ENCODE data around the gene KCNQ1OT1.
"Not testable (repeated sequence)": the region's sequence is repeated elsewhere in the genome, so short reads cannot be mapped to it uniquely, and the experiment has no call there.

Gene KCNQ1OT1

DNA sequence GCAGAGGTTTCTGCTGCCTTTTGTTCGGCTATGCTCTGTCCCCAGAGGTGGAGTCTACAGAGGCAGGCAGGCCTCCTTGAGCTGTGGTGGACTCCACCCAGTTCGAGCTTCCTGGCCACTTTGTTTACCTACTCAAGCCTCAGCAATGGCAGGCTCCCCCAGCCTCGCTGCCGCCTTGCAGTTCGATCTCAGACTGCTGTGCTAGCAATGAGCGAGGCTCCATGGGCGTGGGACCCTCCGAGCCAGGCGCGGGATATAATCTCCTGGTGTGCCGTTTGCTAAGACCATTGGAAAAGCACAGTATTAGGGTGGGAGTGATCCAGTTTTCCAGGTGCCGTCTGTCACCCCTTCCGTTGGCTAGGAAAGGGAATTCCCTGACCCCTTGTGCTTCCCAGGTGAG, 60.0 kb downstream of the KCNQ1OT1 start:
- WGBS (ENCODE audit: extremely low coverage, insufficient coverage, low lambda C conversion rate): no CpG with 5 or more reads among the region's 13 CpGs
- not testable (repeated sequence) for H4K8ac ChIP-seq (ENCODE audit: low read depth, low read length); H3K79me2 ChIP-seq (ENCODE audit: control insufficient read depth, insufficient read depth, low read length); H3K36me3 ChIP-seq (ENCODE audit: control insufficient read depth, insufficient read depth, low read length); H2BK5ac ChIP-seq (ENCODE audit: low read length); H3K4ac ChIP-seq (ENCODE audit: low read depth, low read length); H3K4me2 ChIP-seq (ENCODE audit: low read length); H2BK120ac ChIP-seq (ENCODE audit: low read depth, low read length); H3K4me1 ChIP-seq (ENCODE audit: control insufficient read depth, low read depth, low read length); H3K18ac ChIP-seq (ENCODE audit: low read length); H3K4me3 ChIP-seq (ENCODE audit: low read length); H3K23ac ChIP-seq (ENCODE audit: low read length); DNase-seq; H3K79me1 ChIP-seq (ENCODE audit: low read length); H2BK15ac ChIP-seq (replicated peaks; ENCODE audit: low read depth); H3K27me3 ChIP-seq (ENCODE audit: insufficient read depth, low read length, poor library complexity); H2AK5ac ChIP-seq (ENCODE audit: low read length); H3K56ac ChIP-seq (ENCODE audit: low read length); H3K27ac ChIP-seq (ENCODE audit: low read depth, low read length); H4K5ac ChIP-seq (ENCODE audit: low read length); H3K9ac ChIP-seq (ENCODE audit: low read length)

DNA sequence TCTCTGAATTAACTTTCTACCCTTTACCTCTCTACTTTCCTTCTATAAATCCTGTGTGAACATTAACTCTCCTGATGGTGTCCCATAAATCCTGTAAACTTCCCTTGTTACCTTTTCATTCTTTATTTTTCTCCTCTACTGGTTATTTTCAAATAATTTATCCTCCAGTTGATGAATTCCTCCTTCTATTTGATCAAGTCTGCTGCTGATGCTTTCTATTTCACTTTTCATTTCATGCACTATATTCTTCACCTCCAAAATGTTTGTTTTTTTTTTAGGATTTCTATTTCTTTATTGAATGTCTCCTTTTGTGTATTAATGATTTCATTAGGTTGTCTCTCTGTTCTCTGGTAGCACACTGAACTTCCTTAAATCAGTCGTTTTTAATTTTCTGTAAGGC, 68.6 kb downstream of the KCNQ1OT1 start:
- no peak overlapping the region for H3K4me2 ChIP-seq (ENCODE audit: low read length)
- H3K23ac ChIP-seq (ENCODE audit: low read length): no peak overlapping the region
- no peak overlapping the region for H2AK5ac ChIP-seq (ENCODE audit: low read length)
- no CpG with 5 or more reads among the region's 1 CpG for WGBS (ENCODE audit: extremely low coverage, insufficient coverage, low lambda C conversion rate)
- H3K4me1 ChIP-seq (ENCODE audit: control insufficient read depth, low read depth, low read length): no peaks in the 10 kb centered on the region
- H3K56ac ChIP-seq (ENCODE audit: low read length): no peak overlapping the region
- no peak overlapping the region for H3K9ac ChIP-seq (ENCODE audit: low read length)
- H3K27me3 ChIP-seq (ENCODE audit: insufficient read depth, low read length, poor library complexity): no peaks in the 10 kb centered on the region
- no peak overlapping the region for H2BK15ac ChIP-seq (replicated peaks; ENCODE audit: low read depth)
- no peak overlapping the region for H3K4ac ChIP-seq (ENCODE audit: low read depth, low read length)
- H4K5ac ChIP-seq (ENCODE audit: low read length): no peak overlapping the region
- H3K4me3 ChIP-seq (ENCODE audit: low read length): no peak overlapping the region
- no peak overlapping the region for H2BK5ac ChIP-seq (ENCODE audit: low read length)
- no peaks in the 10 kb centered on the region for H3K79me2 ChIP-seq (ENCODE audit: control insufficient read depth, insufficient read depth, low read length)
- H3K27ac ChIP-seq (ENCODE audit: low read depth, low read length): no peak overlapping the region
- no peak overlapping the region for H2BK120ac ChIP-seq (ENCODE audit: low read depth, low read length)
- H3K79me1 ChIP-seq (ENCODE audit: low read length): no peaks in the 10 kb centered on the region
- DNase-seq: no peak
- H3K18ac ChIP-seq (ENCODE audit: low read length): no peak overlapping the region
- no peaks in the 10 kb centered on the region for H3K36me3 ChIP-seq (ENCODE audit: control insufficient read depth, insufficient read depth, low read length)
- H4K8ac ChIP-seq (ENCODE audit: low read depth, low read length): no peak overlapping the region

DNA sequence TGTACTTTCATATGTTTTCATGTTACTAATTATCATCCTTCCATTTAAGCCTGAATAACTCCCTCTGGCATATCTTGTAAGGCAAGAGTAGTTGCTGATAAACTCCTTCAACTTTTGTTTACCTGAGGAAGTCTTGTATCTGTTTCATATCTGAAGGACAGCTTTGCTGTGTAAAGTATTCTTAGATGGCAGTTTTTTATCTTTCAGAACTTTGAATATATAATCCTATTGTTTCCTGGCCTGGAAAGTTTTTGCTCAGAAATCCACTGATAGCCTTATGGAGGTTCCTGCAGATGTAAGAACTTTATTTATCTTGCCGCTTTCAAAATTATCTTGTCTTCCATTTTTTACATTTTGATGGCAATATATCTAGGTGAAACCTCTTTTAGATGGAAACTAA, 69.1 kb downstream of the KCNQ1OT1 start:
- no peak overlapping the region for H3K18ac ChIP-seq (ENCODE audit: low read length)

DNA sequence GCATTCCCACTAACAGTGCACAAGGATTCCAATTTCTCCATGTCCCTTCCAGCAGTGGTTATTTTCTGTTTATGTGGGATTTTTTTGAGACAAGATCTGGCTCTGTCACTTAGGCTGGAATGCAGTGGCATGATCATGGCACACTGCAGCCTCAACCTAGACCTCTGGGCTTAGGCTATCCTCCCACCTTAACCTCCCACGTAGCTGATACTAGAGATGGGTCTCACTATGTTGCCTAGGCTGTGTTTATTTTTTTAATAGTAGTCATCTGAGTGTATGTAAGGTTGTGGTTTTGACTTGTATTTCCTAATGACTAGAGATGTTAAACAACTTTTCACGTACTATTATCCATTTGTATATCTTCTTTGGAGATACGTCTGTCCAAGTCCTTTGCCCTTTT, 74.6 kb downstream of the KCNQ1OT1 start:
- Histone ChIP-seq H3K4me1 (ENCODE audit: control insufficient read depth, low read depth, low read length) (no peaks in the 10 kb centered on the region), H2BK15ac (replicated peaks; ENCODE audit: low read depth) (no peak overlapping the region), H3K4me2 (ENCODE audit: low read length) (no peak overlapping the region), H3K18ac (ENCODE audit: low read length) (no peak overlapping the region), H3K56ac (ENCODE audit: low read length) (no peak overlapping the region), H4K5ac (ENCODE audit: low read length) (no peak overlapping the region), H3K36me3 (ENCODE audit: control insufficient read depth, insufficient read depth, low read length) (no peaks in the 10 kb centered on the region), H3K27ac (ENCODE audit: low read depth, low read length) (no peak overlapping the region), H2BK5ac (ENCODE audit: low read length) (no peak overlapping the region), H3K9ac (ENCODE audit: low read length) (no peak overlapping the region), H4K8ac (ENCODE audit: low read depth, low read length) (no peak overlapping the region), H3K23ac (ENCODE audit: low read length) (no peak overlapping the region), H3K4ac (ENCODE audit: low read depth, low read length) (no peak overlapping the region), H3K79me1 (ENCODE audit: low read length) (no peaks in the 10 kb centered on the region), H3K27me3 (ENCODE audit: insufficient read depth, low read length, poor library complexity) (no peaks in the 10 kb centered on the region), H2BK120ac (ENCODE audit: low read depth, low read length) (no peak overlapping the region), H3K79me2 (ENCODE audit: control insufficient read depth, insufficient read depth, low read length) (no peaks in the 10 kb centered on the region), H3K4me3 (ENCODE audit: low read length) (no peak overlapping the region), H2AK5ac (ENCODE audit: low read length) (no peak overlapping the region)
- no CpG with 5 or more reads among the region's 3 CpGs for WGBS (ENCODE audit: extremely low coverage, insufficient coverage, low lambda C conversion rate)
- DNase-seq: no peak

More for the DNA sequence above, 69.1 kb downstream of the KCNQ1OT1 start:
- H3K79me2 ChIP-seq (ENCODE audit: control insufficient read depth, insufficient read depth, low read length): no peaks in the 10 kb centered on the region
- no peaks in the 10 kb centered on the region for H3K4me1 ChIP-seq (ENCODE audit: control insufficient read depth, low read depth, low read length)
- no peak overlapping the region for H3K23ac ChIP-seq (ENCODE audit: low read length)
- H3K27ac ChIP-seq (ENCODE audit: low read depth, low read length): no peak overlapping the region
- H4K5ac ChIP-seq (ENCODE audit: low read length): no peak overlapping the region
- no CpG with 5 or more reads among the region's 1 CpG for WGBS (ENCODE audit: extremely low coverage, insufficient coverage, low lambda C conversion rate)
- H4K8ac ChIP-seq (ENCODE audit: low read depth, low read length): no peak overlapping the region
- no peak overlapping the region for H3K56ac ChIP-seq (ENCODE audit: low read length)
- DNase-seq: no peak
- no peak overlapping the region for H2BK120ac ChIP-seq (ENCODE audit: low read depth, low read length)
- no peak overlapping the region for H2AK5ac ChIP-seq (ENCODE audit: low read length)
- H3K36me3 ChIP-seq (ENCODE audit: control insufficient read depth, insufficient read depth, low read length): no peaks in the 10 kb centered on the region
- H3K4ac ChIP-seq (ENCODE audit: low read depth, low read length): no peak overlapping the region
- H3K27me3 ChIP-seq (ENCODE audit: insufficient read depth, low read length, poor library complexity): no peaks in the 10 kb centered on the region
- H3K4me2 ChIP-seq (ENCODE audit: low read length): no peak overlapping the region
- H2BK15ac ChIP-seq (replicated peaks; ENCODE audit: low read depth): no peak overlapping the region
- no peak overlapping the region for H3K4me3 ChIP-seq (ENCODE audit: low read length)
- H3K9ac ChIP-seq (ENCODE audit: low read length): no peak overlapping the region
- H2BK5ac ChIP-seq (ENCODE audit: low read length): no peak overlapping the region
- H3K79me1 ChIP-seq (ENCODE audit: low read length): no peaks in the 10 kb centered on the region

DNA sequence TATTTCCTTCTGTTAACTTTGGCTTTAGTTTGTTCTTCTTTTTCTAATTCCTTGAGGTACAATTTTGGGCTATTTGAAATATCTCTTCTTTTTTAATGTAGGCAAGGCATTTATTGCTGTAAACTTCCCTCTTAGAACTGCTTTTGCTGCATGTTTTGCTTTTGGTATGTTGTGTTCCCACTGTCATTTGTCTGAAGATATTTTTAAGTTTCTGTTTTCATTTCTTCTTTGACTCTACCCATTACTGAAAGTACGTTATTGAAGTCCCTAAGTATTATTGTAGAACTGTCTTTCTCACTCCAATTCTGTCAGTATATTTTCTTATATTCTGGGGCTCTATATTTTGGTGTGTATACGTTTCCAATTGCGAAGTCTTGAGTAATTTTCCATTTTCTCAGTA, 77.9 kb downstream of the KCNQ1OT1 start:
- Histone ChIP-seq H2AK5ac (ENCODE audit: low read length) (no peak overlapping the region), H3K27ac (ENCODE audit: low read depth, low read length) (no peak overlapping the region), H3K79me1 (ENCODE audit: low read length) (no peaks in the 10 kb centered on the region), H3K4me2 (ENCODE audit: low read length) (no peak overlapping the region), H3K23ac (ENCODE audit: low read length) (no peak overlapping the region), H3K9ac (ENCODE audit: low read length) (no peak overlapping the region), H2BK5ac (ENCODE audit: low read length) (no peak overlapping the region), H2BK120ac (ENCODE audit: low read depth, low read length) (no peak overlapping the region), H3K18ac (ENCODE audit: low read length) (no peak overlapping the region), H3K4me1 (ENCODE audit: control insufficient read depth, low read depth, low read length) (no peaks in the 10 kb centered on the region), H3K36me3 (ENCODE audit: control insufficient read depth, insufficient read depth, low read length) (no peaks in the 10 kb centered on the region), H3K56ac (ENCODE audit: low read length) (no peak overlapping the region), H3K4ac (ENCODE audit: low read depth, low read length) (no peak overlapping the region), H3K79me2 (ENCODE audit: control insufficient read depth, insufficient read depth, low read length) (no peaks in the 10 kb centered on the region), H4K8ac (ENCODE audit: low read depth, low read length) (no peak overlapping the region), H4K5ac (ENCODE audit: low read length) (no peak overlapping the region), H2BK15ac (replicated peaks; ENCODE audit: low read depth) (no peak overlapping the region), H3K4me3 (ENCODE audit: low read length) (no peak overlapping the region), H3K27me3 (ENCODE audit: insufficient read depth, low read length, poor library complexity) (no peaks in the 10 kb centered on the region)
- no CpG with 5 or more reads among the region's 3 CpGs for WGBS (ENCODE audit: extremely low coverage, insufficient coverage, low lambda C conversion rate)
- DNase-seq: no peak

DNA sequence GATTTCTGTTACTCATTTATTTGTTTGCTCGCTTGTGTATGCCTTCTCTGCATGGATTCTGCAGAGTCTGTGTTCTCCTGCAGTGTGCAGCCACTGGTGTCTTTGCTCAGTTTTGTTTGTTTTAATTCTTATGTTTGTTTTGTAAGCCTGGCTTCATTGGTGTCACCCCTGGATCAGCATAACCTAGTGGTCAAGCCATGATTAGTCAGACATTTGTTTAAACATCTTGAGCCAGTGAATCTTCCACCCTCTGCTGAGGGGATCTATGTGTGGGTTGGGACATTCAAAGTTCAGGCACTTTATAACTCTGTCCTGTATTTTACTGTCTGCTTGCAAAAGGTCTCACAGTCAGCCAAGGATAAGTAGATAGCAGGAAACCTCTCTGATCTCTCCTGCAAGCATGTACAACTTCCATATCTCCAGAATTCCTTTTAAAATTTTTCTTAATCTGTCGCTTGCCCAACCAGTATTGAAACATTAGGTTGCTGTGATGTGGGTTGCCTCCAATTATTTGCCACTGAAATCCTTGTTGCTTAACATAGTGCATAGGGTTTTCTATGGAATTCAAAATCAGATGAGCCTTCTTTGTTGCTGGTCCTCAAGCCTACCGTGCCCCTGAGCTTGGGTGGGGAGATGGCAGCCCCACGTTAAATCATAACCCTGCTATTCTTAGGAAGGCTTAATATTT, 86.8 kb downstream of the KCNQ1OT1 start:
- Histone ChIP-seq H3K56ac (ENCODE audit: low read length) (no peak overlapping the region), H3K27me3 (ENCODE audit: insufficient read depth, low read length, poor library complexity) (peaks cover 5% of the 10 kb centered on the region), H3K18ac (ENCODE audit: low read length) (no peak overlapping the region), H3K36me3 (ENCODE audit: control insufficient read depth, insufficient read depth, low read length) (no peaks in the 10 kb centered on the region), H3K23ac (ENCODE audit: low read length) (no peak overlapping the region), H3K4me1 (ENCODE audit: control insufficient read depth, low read depth, low read length) (no peaks in the 10 kb centered on the region), H3K4me3 (ENCODE audit: low read length) (no peak overlapping the region), H2BK120ac (ENCODE audit: low read depth, low read length) (no peak overlapping the region), H4K5ac (ENCODE audit: low read length) (no peak overlapping the region), H4K8ac (ENCODE audit: low read depth, low read length) (no peak overlapping the region), H3K79me1 (ENCODE audit: low read length) (no peaks in the 10 kb centered on the region), H2AK5ac (ENCODE audit: low read length) (no peak overlapping the region), H3K4ac (ENCODE audit: low read depth, low read length) (no peak overlapping the region), H3K79me2 (ENCODE audit: control insufficient read depth, insufficient read depth, low read length) (no peaks in the 10 kb centered on the region), H3K27ac (ENCODE audit: low read depth, low read length) (no peak overlapping the region), H3K4me2 (ENCODE audit: low read length) (no peak overlapping the region), H2BK5ac (ENCODE audit: low read length) (no peak overlapping the region), H3K9ac (ENCODE audit: low read length) (no peak overlapping the region), H2BK15ac (replicated peaks; ENCODE audit: low read depth) (no peak overlapping the region)
- WGBS (ENCODE audit: extremely low coverage, insufficient coverage, low lambda C conversion rate): no CpG with 5 or more reads among the region's 4 CpGs
- no peak for DNase-seq

All from mesendoderm (in vitro differentiated cells).